Measurements from ENCODE around the gene FAM81A.
A peak's percentile ranks its signal among the peaks of the same experiment; 100 is the strongest.

FAM81A gene

DNA sequence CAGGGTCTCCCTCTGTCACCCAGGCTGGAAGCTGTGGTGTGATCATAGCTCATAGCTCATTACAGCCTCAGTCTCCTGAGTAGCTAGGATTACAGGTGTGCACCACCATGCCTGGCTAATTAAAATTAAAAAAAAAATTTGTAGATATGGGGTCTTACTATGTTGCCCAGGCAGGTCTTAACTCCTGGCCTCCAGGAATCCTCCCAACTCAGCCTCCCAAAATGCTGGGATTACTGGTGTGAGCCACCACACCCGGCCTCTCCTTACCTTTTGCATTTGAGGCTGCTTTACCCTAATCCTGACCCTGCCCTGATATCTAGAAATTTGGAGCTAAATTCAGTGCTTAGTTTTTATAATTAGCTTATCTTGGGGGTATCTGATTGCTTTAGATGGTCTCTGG, 90.4 kb downstream of the FAM81A start:
- Histone ChIP-seq H3K4me3 (ENCODE audit: low read depth in 1 of 2, low read length in 1 of 2) (no peak overlapping the region), H3K9me3 (no peaks in the 10 kb centered on the region), H3K4me1 (ENCODE audit: control insufficient read depth in 1 of 2, insufficient read depth in 1 of 2, low read depth in 1 of 2, low read length in 1 of 2) (peaks cover 44 to 54% of the 10 kb centered on the region in 2 experiments), H3K27ac (peak overlapping the region; percentile 25), H3K27me3 (no peaks in the 10 kb centered on the region), H3K36me3 (no peaks in the 10 kb centered on the region)
- no peak for TF ChIP-seq CTCF (IDR thresholded peaks at IDR 0.05)

GRCh38 chr15:59528961-59529402, 91.0 kb downstream of the FAM81A start:
- TF ChIP-seq CTCF (IDR thresholded peaks at IDR 0.05), result peak; percentile 84
- H3K27ac ChIP-seq, result peak overlapping the region; percentile 25
- no peaks in the 10 kb centered on the region for H3K9me3 ChIP-seq
- no peaks in the 10 kb centered on the region for H3K36me3 ChIP-seq
- H3K4me1 ChIP-seq (ENCODE audit: control insufficient read depth in 1 of 2, insufficient read depth in 1 of 2, low read depth in 1 of 2, low read length in 1 of 2), result peaks cover 39 to 48% of the 10 kb centered on the region in 2 experiments
- no peaks in the 10 kb centered on the region for H3K27me3 ChIP-seq
- no peak overlapping the region for H3K4me3 ChIP-seq (ENCODE audit: low read depth in 1 of 2, low read length in 1 of 2)

- H3K27me3 ChIP-seq, result peaks cover 2% of the 10 kb centered on the region
- H3K4me1 ChIP-seq (ENCODE audit: control insufficient read depth in 1 of 2, insufficient read depth in 1 of 2, low read depth in 1 of 2, low read length in 1 of 2), result peaks cover 21 to 29% of the 10 kb centered on the region in 2 experiments
- peak overlapping the region; percentile 72 for H3K27ac ChIP-seq
- no peaks in the 10 kb centered on the region for H3K36me3 ChIP-seq
- peak overlapping the region in 1 of 2 experiments; percentile 8 for H3K4me3 ChIP-seq (ENCODE audit: low read depth in 1 of 2, low read length in 1 of 2)
- no peak for TF ChIP-seq CTCF (IDR thresholded peaks at IDR 0.05)
- H3K9me3 ChIP-seq, result no peaks in the 10 kb centered on the region
These were observed 93.2 kb downstream of the FAM81A start for GRCh38 chr15:59531066-59531675.

DNA sequence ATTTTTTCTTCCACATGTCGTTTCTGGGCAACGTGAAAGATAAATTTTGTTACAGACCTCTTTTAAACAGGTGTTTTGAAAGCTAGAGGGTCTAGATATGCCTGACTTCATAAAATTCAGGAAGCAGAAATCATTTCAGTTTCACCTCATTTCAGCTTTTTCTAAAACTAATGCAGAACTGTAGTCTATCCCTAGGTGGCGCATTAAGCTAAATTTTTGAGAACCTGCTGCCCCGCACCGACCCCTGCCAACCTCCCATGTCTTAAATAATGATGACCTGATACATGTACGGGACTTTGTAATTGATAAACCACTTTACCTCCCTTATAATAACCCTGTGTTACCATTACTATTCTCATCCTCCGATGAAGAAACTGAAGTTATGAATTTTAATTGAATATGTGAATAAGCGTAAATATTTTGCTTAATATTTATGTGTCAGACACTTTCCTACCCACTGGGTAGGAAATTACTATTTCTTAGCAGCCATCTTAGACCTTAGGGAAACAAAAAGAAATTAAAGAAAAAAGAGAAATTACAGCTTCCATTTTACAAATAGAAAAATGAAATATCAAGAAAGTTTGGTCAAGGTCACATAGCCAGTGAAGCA, 94.9 kb downstream of the FAM81A start:
- TF ChIP-seq CTCF (IDR thresholded peaks at IDR 0.05), result peak; percentile 75
- Histone ChIP-seq H3K4me1 (ENCODE audit: control insufficient read depth in 1 of 2, insufficient read depth in 1 of 2, low read depth in 1 of 2, low read length in 1 of 2) (peaks cover 21 to 29% of the 10 kb centered on the region in 2 experiments), H3K27me3 (peaks cover 8% of the 10 kb centered on the region), H3K4me3 (ENCODE audit: low read depth in 1 of 2, low read length in 1 of 2) (no peak overlapping the region), H3K36me3 (no peaks in the 10 kb centered on the region), H3K9me3 (no peaks in the 10 kb centered on the region), H3K27ac (no peak overlapping the region)

- Histone ChIP-seq H3K27ac (no peak overlapping the region), H3K4me1 (ENCODE audit: control insufficient read depth in 1 of 2, insufficient read depth in 1 of 2, low read depth in 1 of 2, low read length in 1 of 2) (peaks cover 6 to 12% of the 10 kb centered on the region in 2 experiments), H3K27me3 (peaks cover 8% of the 10 kb centered on the region), H3K36me3 (no peaks in the 10 kb centered on the region), H3K9me3 (no peaks in the 10 kb centered on the region), H3K4me3 (ENCODE audit: low read depth in 1 of 2, low read length in 1 of 2) (no peak overlapping the region)
- TF ChIP-seq CTCF (IDR thresholded peaks at IDR 0.05), result no peak
These were observed 98.6 kb downstream of the FAM81A start for GRCh38 chr15:59536553-59536952.

Measured in neutrophil (primary cell).